ENCODE results near the gene BST1. TPM values are rescaled to one million over a fixed set of nuclear protein-coding genes. Genes with fewer than 3 reads are reported as not detected.

The BST1 gene
- total and polyA plus RNA-seq, 2 experiments from 2014 or later: 0.99 to 1.8 TPM

GRCh38 chr4:15696866-15697265, 6.0 kb upstream of the BST1 start:
- Histone ChIP-seq H3K4me2 (no peak overlapping the region), H3K79me2 (replicated peaks; ENCODE audit: insufficient read depth) (no peaks in the 10 kb centered on the region), H3K27me3 (ENCODE audit: insufficient read depth) (peaks cover 2% of the 10 kb centered on the region; the same call in 1 of the 2 replicates), H3K36me3 (ENCODE audit: insufficient read depth) (no peaks in the 10 kb centered on the region), H3K9me2 (ENCODE audit: insufficient read depth) (no peaks in the 10 kb centered on the region), H3K4me1 (ENCODE audit: insufficient read depth) (peaks cover 9% of the 10 kb centered on the region), H2AFZ (no peak overlapping the region), H4K20me1 (replicated peaks; ENCODE audit: insufficient read depth) (no peaks in the 10 kb centered on the region), H3K27ac (ENCODE audit: low read depth) (no peak overlapping the region), H3F3A (replicated peaks; ENCODE audit: low read depth) (no peaks in the 10 kb centered on the region), H3K4me3 (no peak overlapping the region)
- no peak overlapping the region for H3K27ac Mint-ChIP-seq
- no peak for ATAC-seq
- peaks cover 24% of the 10 kb centered on the region for H3K4me1 Mint-ChIP-seq
- no peak for TF ChIP-seq NANOG (IDR thresholded peaks at IDR 0.05; ENCODE audit: borderline replicate concordance)
- no peak for TF ChIP-seq REST (IDR thresholded peaks at IDR 0.05; ENCODE audit: unreplicated experiment)
- no peak for TF ChIP-seq STAT1 (IDR thresholded peaks at IDR 0.05; ENCODE audit: unreplicated experiment)
- no peak for TF ChIP-seq ZNF114 (CRISPR knock-in tag; IDR thresholded peaks at IDR 0.05)
- TF ChIP-seq ZNF331 (CRISPR knock-in tag; IDR thresholded peaks at IDR 0.05; ENCODE audit: low read depth): no peak
- no peak for TF ChIP-seq JUNB (IDR thresholded peaks at IDR 0.05; ENCODE audit: unreplicated experiment)
- peaks cover 2% of the 10 kb centered on the region for H3K27me3 Mint-ChIP-seq (ENCODE audit: insufficient read depth, low read depth, poor library complexity)
- peaks cover 33% of the 10 kb centered on the region for H3K9me3 Mint-ChIP-seq
- DNase-seq (ENCODE audit: low spot score): no peak
- H3K4me3 Mint-ChIP-seq: no peak overlapping the region
- H3K36me3 Mint-ChIP-seq (ENCODE audit: low read depth): peaks cover 29% of the 10 kb centered on the region

- Histone ChIP-seq H3K27ac (ENCODE audit: low read depth) (no peak overlapping the region), H3K4me2 (peak overlapping the region; percentile 89), H3F3A (replicated peaks; ENCODE audit: low read depth) (no peaks in the 10 kb centered on the region; the same call in 1 of the 2 replicates), H3K79me2 (replicated peaks; ENCODE audit: insufficient read depth) (no peaks in the 10 kb centered on the region), H3K4me1 (ENCODE audit: insufficient read depth) (peaks cover 18% of the 10 kb centered on the region), H4K20me1 (replicated peaks; ENCODE audit: insufficient read depth) (no peaks in the 10 kb centered on the region), H3K36me3 (ENCODE audit: insufficient read depth) (no peaks in the 10 kb centered on the region), H3K9me2 (ENCODE audit: insufficient read depth) (no peaks in the 10 kb centered on the region), H3K4me3 (peak overlapping the region; percentile 79), H2AFZ (peak overlapping the region; percentile 100), H3K27me3 (ENCODE audit: insufficient read depth) (peaks cover 11% of the 10 kb centered on the region; the same call in 1 of the 2 replicates)
- peaks cover 17% of the 10 kb centered on the region for H3K9me3 Mint-ChIP-seq
- H3K27ac Mint-ChIP-seq: no peak overlapping the region
- H3K4me1 Mint-ChIP-seq: peaks cover 20% of the 10 kb centered on the region
- ATAC-seq (no peak; the same call in 2 of the 3 replicates), DNase-seq (ENCODE audit: low spot score) (no peak)
- H3K27me3 Mint-ChIP-seq (ENCODE audit: insufficient read depth, low read depth, poor library complexity): peaks cover 14% of the 10 kb centered on the region
- peak overlapping the region; percentile 84 for H3K4me3 Mint-ChIP-seq
- H3K36me3 Mint-ChIP-seq (ENCODE audit: low read depth): peaks cover 13% of the 10 kb centered on the region
- TF ChIP-seq POLR2AphosphoS5 (IDR thresholded peaks at IDR 0.05; ENCODE audit: low read depth) (no peak), ZNF462 (CRISPR knock-in tag; IDR thresholded peaks at IDR 0.05) (no peak), CTCF (conservative IDR thresholded peaks at IDR 0.05; ENCODE audit: low read depth in 2 of 2) (no peak), JUNB (IDR thresholded peaks at IDR 0.05; ENCODE audit: unreplicated experiment) (no peak), ZNF114 (CRISPR knock-in tag; IDR thresholded peaks at IDR 0.05) (no peak), EZH2phosphoT487 (IDR thresholded peaks at IDR 0.05; ENCODE audit: unreplicated experiment) (no peak), NANOG (IDR thresholded peaks at IDR 0.05; ENCODE audit: borderline replicate concordance) (no peak), EZH2 (IDR thresholded peaks at IDR 0.05; ENCODE audit: low read depth, unreplicated experiment) (no peak)
These were observed 574 bp downstream of the BST1 start for GRCh38 chr4:15703439-15703838.

Measured in GM23338 (cell line).